Measurements from ENCODE around the gene SLC25A6.
"Not testable (repeated sequence)": the region's sequence is repeated elsewhere in the genome, so short reads cannot be mapped to it uniquely, and the experiment has no call there.

The SLC25A6 gene

GRCh38 chrX:1412551-1413161 lies 20.7 kb upstream of the SLC25A6 start:
- DNase-seq = no peak

GRCh38 chrX:1411326-1411725 lies 19.4 kb upstream of the SLC25A6 start:
- no peak for DNase-seq

- DNase-seq = no peak
Measured at GRCh38 chrX:1407035-1407434, 15.1 kb upstream of the SLC25A6 start.

GRCh38 chrX:1405769-1406168 lies 13.9 kb upstream of the SLC25A6 start:
- not testable (repeated sequence) for DNase-seq

GRCh38 chrX:1403867-1404266 lies 12.0 kb upstream of the SLC25A6 start:
- not testable (repeated sequence) for DNase-seq

GRCh38 chrX:1403228-1403627 lies 11.3 kb upstream of the SLC25A6 start:
- DNase-seq = no peak

- no peak for DNase-seq
Measured at GRCh38 chrX:1401611-1402430, 9.9 kb upstream of the SLC25A6 start.

- no peak for DNase-seq
Measured at GRCh38 chrX:1400742-1401471, 9.0 kb upstream of the SLC25A6 start.

- DNase-seq = no peak
Measured at GRCh38 chrX:1400049-1400448, 8.1 kb upstream of the SLC25A6 start.

GRCh38 chrX:1398431-1399340 lies 6.8 kb upstream of the SLC25A6 start:
- DNase-seq = no peak

GRCh38 chrX:1397441-1398270 lies 5.7 kb upstream of the SLC25A6 start:
- no peak for DNase-seq

GRCh38 chrX:1397001-1397400 lies 5.1 kb upstream of the SLC25A6 start:
- DNase-seq = no peak

- DNase-seq = no peak
Measured at GRCh38 chrX:1395646-1396216, 3.8 kb upstream of the SLC25A6 start.

GRCh38 chrX:1394731-1395501 lies 3.0 kb upstream of the SLC25A6 start:
- no peak for DNase-seq

- no peak for DNase-seq
Measured at GRCh38 chrX:1393871-1394615, 2.1 kb upstream of the SLC25A6 start.

GRCh38 chrX:1392376-1393068 lies 609 bp upstream of the SLC25A6 start:
- DNase-seq = no peak

- DNase-seq = no peak
Measured at GRCh38 chrX:1391370-1391706, 575 bp downstream of the SLC25A6 start.

GRCh38 chrX:1390621-1391369 lies 1.1 kb downstream of the SLC25A6 start:
- no peak for DNase-seq

GRCh38 chrX:1389993-1390285 lies 2.0 kb downstream of the SLC25A6 start:
- no peak for DNase-seq

All from CD4-positive, alpha-beta T cell treated with Interferon gamma for 1 hour (primary cell).